ENCODE measurements around the gene LGR5. TPM values are rescaled to one million over a fixed set of nuclear protein-coding genes. Genes with fewer than 3 reads are reported as not detected.

The LGR5 gene
- total RNA-seq, 4 donors from 2014 or later = 0.21 TPM; not detected in 3

GRCh38 chr12:71456316-71456715 lies 16.7 kb downstream of the LGR5 start:
- no peak for TF ChIP-seq POLR2A (IDR thresholded peaks at IDR 0.05)
- TF ChIP-seq CTCF (IDR thresholded peaks at IDR 0.05) = no peak
- H3K4me1 ChIP-seq = no peaks in the 10 kb centered on the region

GRCh38 chr12:71456990-71457389 lies 17.4 kb downstream of the LGR5 start:
- no peak overlapping the region for H3K4me3 ChIP-seq
- no peaks in the 10 kb centered on the region for H3K9me3 ChIP-seq
- no peak for DNase-seq
- peaks cover 0 to 18% (median 2%) of the 10 kb centered on the region in 4 donors for H3K27me3 ChIP-seq
- no peaks in the 10 kb centered on the region for H3K36me3 ChIP-seq
- intact Hi-C loops (cut with DNase I) = no loop called here
- no peak overlapping the region for H3K27ac ChIP-seq
- WGBS, 2 donors = 88 to 92% methylated on average over 4 of the region's 4 CpGs
- TF ChIP-seq CTCF (IDR thresholded peaks at IDR 0.05) = no peak
- TF ChIP-seq POLR2A (IDR thresholded peaks at IDR 0.05) = no peak
- no peaks in the 10 kb centered on the region for H3K4me1 ChIP-seq

More at GRCh38 chr12:71456316-71456715, 16.7 kb downstream of the LGR5 start:
- WGBS, 2 donors = 55 to 77% methylated on average over 2 of the region's 2 CpGs
- no peak for DNase-seq
- Histone ChIP-seq H3K4me3 (no peak overlapping the region), H3K36me3 (no peaks in the 10 kb centered on the region), H3K27ac (no peak overlapping the region), H3K9me3 (no peaks in the 10 kb centered on the region), H3K27me3 (peaks cover 0 to 25% (median 2%) of the 10 kb centered on the region in 4 donors)
- intact Hi-C loops (cut with DNase I) = no loop called here

DNA sequence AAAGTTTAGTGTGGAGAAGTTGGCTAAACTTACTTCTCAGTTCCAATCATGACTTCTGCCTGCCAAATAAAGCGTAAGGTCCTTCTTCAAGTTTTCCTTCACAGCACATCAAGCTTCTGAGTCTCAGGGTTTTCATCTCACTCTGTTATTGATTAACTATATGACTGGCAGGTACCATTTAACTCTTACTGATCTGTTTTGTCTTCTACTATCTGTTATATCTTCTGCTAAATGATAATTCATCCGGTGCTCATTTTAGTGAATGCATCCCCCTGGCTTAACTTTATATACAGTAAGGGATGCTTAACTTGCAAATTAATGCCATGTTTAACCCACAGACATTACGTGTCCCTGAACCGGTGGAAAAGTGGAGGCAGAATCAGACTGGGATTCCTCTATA lies 20.7 kb downstream of the LGR5 start:
- TF ChIP-seq CTCF (IDR thresholded peaks at IDR 0.05) (no peak), POLR2A (IDR thresholded peaks at IDR 0.05) (no peak)
- H3K9me3 ChIP-seq = no peaks in the 10 kb centered on the region
- no peaks in the 10 kb centered on the region for H3K36me3 ChIP-seq
- WGBS, 2 donors = 76 to 86% methylated on average over 4 of the region's 4 CpGs
- no peak for DNase-seq
- peaks cover 0 to under 1% (median 0%) of the 10 kb centered on the region in 4 donors for H3K27me3 ChIP-seq
- no peak overlapping the region for H3K27ac ChIP-seq
- H3K4me3 ChIP-seq = no peak overlapping the region
- no peaks in the 10 kb centered on the region for H3K4me1 ChIP-seq
- intact Hi-C loops (cut with DNase I) = no loop called here

GRCh38 chr12:71460850-71461609 lies 21.4 kb downstream of the LGR5 start:
- no peaks in the 10 kb centered on the region for H3K4me1 ChIP-seq
- H3K4me3 ChIP-seq = no peak overlapping the region
- no peak overlapping the region for H3K27ac ChIP-seq
- no peaks in the 10 kb centered on the region for H3K36me3 ChIP-seq
- TF ChIP-seq CTCF (IDR thresholded peaks at IDR 0.05) = no peak
- no peak for TF ChIP-seq POLR2A (IDR thresholded peaks at IDR 0.05)
- intact Hi-C loops (cut with DNase I) = no loop called here
- no peaks in the 10 kb centered on the region for H3K9me3 ChIP-seq
- no peaks in the 10 kb centered on the region for H3K27me3 ChIP-seq
- WGBS, 2 donors = 80 to 85% methylated on average over 1 of the region's 1 CpG
- no peak for DNase-seq

- Histone ChIP-seq H3K4me1 (no peaks in the 10 kb centered on the region), H3K36me3 (no peaks in the 10 kb centered on the region), H3K27me3 (no peaks in the 10 kb centered on the region), H3K4me3 (no peak overlapping the region), H3K9me3 (no peaks in the 10 kb centered on the region), H3K27ac (no peak overlapping the region)
- whole genome bisulfite sequencing, 2 donors = 75 to 81% methylated on average over 2 of the region's 2 CpGs
- intact Hi-C loops (cut with DNase I) = no loop called here
- DNase-seq = no peak
- TF ChIP-seq CTCF (IDR thresholded peaks at IDR 0.05) (no peak), POLR2A (IDR thresholded peaks at IDR 0.05) (no peak)
These were observed 22.3 kb downstream of the LGR5 start for GRCh38 chr12:71461787-71462328.

Measured in esophagus squamous epithelium (tissue), 5 donors.